Dendritic cell treated with granulocyte-macrophage colony-stimulating factor and Interleukin-4, amounts not matched to agents 40 ng/mL and 50 ng/mL, for 4 days (primary cell): ENCODE results near the gene HSPA14.
"Not testable (repeated sequence)": the region's sequence is repeated elsewhere in the genome, so short reads cannot be mapped to it uniquely, and the experiment has no call there.

Experiments used
- H3K27ac Mint-ChIP-seq: one replicate; pipeline ENCODE4 v1.8.0; 2022; ENCODE audit warnings: mild to moderate bottlenecking, mixed read lengths
- H3K27me3 Mint-ChIP-seq: one replicate; pipeline ENCODE4 v1.8.0; 2022; ENCODE audit warnings: mild to moderate bottlenecking, mixed read lengths
- H3K36me3 Mint-ChIP-seq: one replicate; pipeline ENCODE4 v1.8.0; 2022; ENCODE audit warnings: low read depth, mixed read lengths
- H3K4me1 Mint-ChIP-seq: one replicate; pipeline ENCODE4 v1.8.0; 2022; ENCODE audit warnings: low read depth, mixed read lengths
- H3K4me3 Mint-ChIP-seq: one replicate; pipeline ENCODE4 v1.8.0; 2022; ENCODE audit warnings: mild to moderate bottlenecking, moderate library complexity, mixed read lengths
- H3K9me3 Mint-ChIP-seq: one replicate; pipeline ENCODE4 v1.8.0; 2022; ENCODE audit warnings: mixed read lengths
- intact Hi-C: fragments of 100-400 bp; cut with micrococcal nuclease; formaldehyde crosslinking; loops from one replicate; pipeline ENCODE4 v1.15.0; 2022

HSPA14 gene

DNA sequence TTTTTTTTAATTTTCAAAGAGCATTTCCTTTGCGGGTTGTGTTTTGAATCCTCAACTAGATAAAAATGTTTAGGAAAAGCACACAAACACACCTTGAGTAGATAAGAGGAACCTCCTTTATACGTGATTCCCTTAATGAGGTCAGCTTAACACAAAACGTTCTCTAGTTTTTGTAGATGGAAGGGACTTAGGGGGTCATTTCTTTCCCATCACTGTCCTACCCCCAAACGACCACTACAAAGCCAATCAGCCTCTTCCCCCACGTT is 41.8 kb downstream of the HSPA14 start:
- Mint-ChIP-seq H3K27me3 (no peaks in the 10 kb centered on the region), H3K27ac (no peak overlapping the region), H3K4me1 (peaks cover 41% of the 10 kb centered on the region), H3K9me3 (no peaks in the 10 kb centered on the region), H3K4me3 (peak overlapping the region; percentile 97), H3K36me3 (peaks cover 28% of the 10 kb centered on the region)
- intact Hi-C loops = loop anchor here (2.0 kb wide), 3 partner anchors 75 to 275 kb away; partner anchors contain the start of genes DCLRE1C and RPP38

- Mint-ChIP-seq H3K27me3 (no peaks in the 10 kb centered on the region), H3K36me3 (peaks cover 28% of the 10 kb centered on the region), H3K27ac (no peak overlapping the region), H3K4me3 (no peak overlapping the region), H3K9me3 (no peaks in the 10 kb centered on the region), H3K4me1 (peaks cover 41% of the 10 kb centered on the region)
- intact Hi-C loops = no loop called here
These were observed 42.1 kb downstream of the HSPA14 start for GRCh38 chr10:14880229-14880628.

- H3K27me3 Mint-ChIP-seq = no peaks in the 10 kb centered on the region
- H3K4me3 Mint-ChIP-seq = no peak overlapping the region
- no peak overlapping the region for H3K27ac Mint-ChIP-seq
- H3K9me3 Mint-ChIP-seq = no peaks in the 10 kb centered on the region
- intact Hi-C loops = no loop called here
- peaks cover 5% of the 10 kb centered on the region for H3K36me3 Mint-ChIP-seq
- H3K4me1 Mint-ChIP-seq = peaks cover 27% of the 10 kb centered on the region
These were observed 46.0 kb downstream of the HSPA14 start for GRCh38 chr10:14884082-14884481.

DNA sequence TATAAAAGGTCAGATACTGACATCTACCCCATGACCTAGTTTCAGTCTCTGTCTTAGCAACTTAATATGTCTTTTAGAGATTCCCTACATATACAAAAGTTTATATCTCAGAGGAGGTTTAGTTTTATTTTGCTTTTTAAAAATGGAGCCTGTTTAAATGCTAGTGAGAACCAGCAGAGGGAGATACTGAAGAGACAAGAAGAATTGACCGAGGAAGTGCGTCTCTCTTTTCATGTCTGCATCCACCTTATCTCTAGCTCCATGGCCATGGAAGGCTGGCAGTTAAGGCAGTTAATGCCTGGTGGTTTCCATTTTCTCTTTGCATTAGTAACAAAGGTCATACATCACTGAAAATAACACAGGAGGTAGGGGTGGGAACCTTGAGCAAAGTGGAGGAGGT is 51.2 kb downstream of the HSPA14 start:
- Mint-ChIP-seq H3K27me3 (no peaks in the 10 kb centered on the region), H3K9me3 (no peaks in the 10 kb centered on the region), H3K36me3 (no peaks in the 10 kb centered on the region), H3K4me1 (peaks cover 12% of the 10 kb centered on the region), H3K27ac (no peak overlapping the region), H3K4me3 (no peak overlapping the region)
- intact Hi-C loops = no loop called here

DNA sequence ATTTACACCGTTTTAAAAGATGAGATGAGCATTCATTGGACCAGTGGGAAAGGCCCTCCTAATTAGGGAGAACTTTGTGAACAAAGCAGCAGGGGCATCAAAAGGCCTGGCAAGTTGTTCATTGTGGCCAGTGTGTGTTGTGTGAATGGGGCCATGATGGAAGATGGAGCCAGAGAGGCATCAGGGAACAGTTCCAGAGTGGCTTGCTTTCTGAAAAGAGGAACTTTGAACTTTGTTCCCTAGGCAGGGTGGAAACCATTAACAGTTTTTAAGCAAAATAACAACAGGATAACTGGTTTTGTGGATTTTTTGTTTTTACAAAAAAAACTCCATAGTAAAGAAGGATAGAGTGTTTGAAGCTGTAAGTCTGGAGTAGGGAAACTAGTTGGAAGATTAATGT is 53.0 kb downstream of the HSPA14 start:
- Mint-ChIP-seq H3K4me3 (no peak overlapping the region), H3K27ac (peak overlapping the region; percentile 8), H3K4me1 (peaks cover 12% of the 10 kb centered on the region), H3K9me3 (no peaks in the 10 kb centered on the region), H3K36me3 (peaks cover 10% of the 10 kb centered on the region), H3K27me3 (no peaks in the 10 kb centered on the region)
- intact Hi-C loops = no loop called here

DNA sequence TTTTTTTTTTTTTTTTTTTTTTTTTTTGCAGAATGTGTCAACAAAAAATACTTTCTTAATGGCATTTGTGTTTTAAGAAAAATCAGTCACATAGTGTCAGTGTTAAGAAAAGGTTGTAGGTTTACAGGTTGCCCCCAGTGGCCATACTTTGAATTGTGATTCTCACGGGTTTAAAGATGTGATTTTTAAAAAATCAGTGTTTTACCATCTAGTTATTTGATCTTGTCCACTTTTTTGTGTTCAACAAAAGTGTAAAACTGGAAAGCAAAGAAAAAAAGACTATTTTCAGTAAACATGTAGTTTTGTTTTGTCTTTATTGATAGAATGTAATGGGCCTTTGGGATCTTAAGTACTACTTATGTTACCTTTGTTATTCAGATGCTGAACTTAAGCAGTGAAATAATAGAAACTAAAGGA is 66.2 kb downstream of the HSPA14 start:
- Mint-ChIP-seq H3K36me3 (peaks cover 35% of the 10 kb centered on the region), H3K4me3 (no peak overlapping the region), H3K9me3 (no peaks in the 10 kb centered on the region), H3K4me1 (no peaks in the 10 kb centered on the region), H3K27me3 (no peaks in the 10 kb centered on the region), H3K27ac (no peak overlapping the region)
- intact Hi-C loops = no loop called here

GRCh38 chr10:14904864-14905263 is 66.8 kb downstream of the HSPA14 start:
- peaks cover 38% of the 10 kb centered on the region for H3K36me3 Mint-ChIP-seq

GRCh38 chr10:14905890-14906289 is 67.8 kb downstream of the HSPA14 start:
- intact Hi-C loops = no loop called here
- Mint-ChIP-seq H3K27me3 (no peaks in the 10 kb centered on the region), H3K9me3 (no peaks in the 10 kb centered on the region), H3K4me3 (no peak overlapping the region), H3K4me1 (no peaks in the 10 kb centered on the region), H3K27ac (no peak overlapping the region), H3K36me3 (peaks cover 49% of the 10 kb centered on the region)

More at GRCh38 chr10:14904864-14905263, 66.8 kb downstream of the HSPA14 start:
- Mint-ChIP-seq H3K9me3 (no peaks in the 10 kb centered on the region), H3K27ac (no peak overlapping the region), H3K4me1 (no peaks in the 10 kb centered on the region), H3K4me3 (no peak overlapping the region), H3K27me3 (no peaks in the 10 kb centered on the region)
- intact Hi-C loops = no loop called here

- H3K27ac Mint-ChIP-seq = no peak overlapping the region
These were observed 68.7 kb downstream of the HSPA14 start for GRCh38 chr10:14906765-14907164.

DNA sequence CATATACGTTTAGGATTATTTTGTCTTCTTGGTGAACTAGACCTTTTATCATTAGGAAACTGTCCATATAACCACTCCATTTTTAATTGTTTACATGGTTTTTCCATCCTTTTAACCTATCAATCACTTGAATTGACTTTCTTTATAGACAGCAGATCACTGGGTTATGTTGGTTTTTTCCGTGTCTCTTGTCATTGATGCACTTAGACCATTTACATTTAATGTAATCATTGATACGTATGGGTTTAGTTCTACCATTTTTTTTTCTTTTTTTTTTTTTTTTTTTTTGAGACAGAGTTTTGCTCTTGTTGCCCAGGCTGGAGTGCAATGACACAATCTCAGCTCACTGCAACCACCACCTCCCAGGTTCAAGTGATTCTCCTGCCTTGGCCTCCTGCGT is 69.5 kb downstream of the HSPA14 start:
- H3K4me1 Mint-ChIP-seq, intact Hi-C loops, H3K4me3 Mint-ChIP-seq, H3K27ac Mint-ChIP-seq, H3K9me3 Mint-ChIP-seq, H3K27me3 Mint-ChIP-seq: not testable (repeated sequence)
- H3K36me3 Mint-ChIP-seq = peaks cover 59% of the 10 kb centered on the region

More at GRCh38 chr10:14906765-14907164, 68.7 kb downstream of the HSPA14 start:
- H3K4me3 Mint-ChIP-seq = no peak overlapping the region
- H3K36me3 Mint-ChIP-seq = peaks cover 51% of the 10 kb centered on the region
- no peaks in the 10 kb centered on the region for H3K9me3 Mint-ChIP-seq
- H3K27me3 Mint-ChIP-seq = no peaks in the 10 kb centered on the region
- intact Hi-C loops = no loop called here
- H3K4me1 Mint-ChIP-seq = no peaks in the 10 kb centered on the region

DNA sequence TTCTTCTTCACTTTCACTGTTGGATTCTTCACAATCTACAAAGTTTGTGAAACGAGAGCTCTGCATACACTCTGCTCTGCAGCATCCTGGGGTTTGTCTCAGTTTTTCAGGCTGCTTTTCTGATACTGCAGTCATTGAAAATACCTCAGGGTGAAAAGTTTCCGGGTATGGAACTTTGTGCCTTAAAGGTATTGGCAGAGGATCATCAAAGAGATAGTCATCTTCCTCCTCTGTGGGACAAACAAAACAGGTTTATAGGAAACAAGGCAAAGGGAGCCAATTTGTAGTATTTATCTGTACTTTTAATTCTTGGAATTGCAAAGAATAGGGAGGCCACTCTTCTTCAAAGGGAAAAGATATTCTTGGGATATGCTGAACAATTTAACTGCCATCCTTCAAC is 71.0 kb downstream of the HSPA14 start:
- intact Hi-C loops = no loop called here
- no peak overlapping the region for H3K4me3 Mint-ChIP-seq
- no peak overlapping the region for H3K27ac Mint-ChIP-seq
- no peaks in the 10 kb centered on the region for H3K27me3 Mint-ChIP-seq
- no peaks in the 10 kb centered on the region for H3K4me1 Mint-ChIP-seq
- H3K9me3 Mint-ChIP-seq = no peaks in the 10 kb centered on the region
- peaks cover 74% of the 10 kb centered on the region for H3K36me3 Mint-ChIP-seq

DNA sequence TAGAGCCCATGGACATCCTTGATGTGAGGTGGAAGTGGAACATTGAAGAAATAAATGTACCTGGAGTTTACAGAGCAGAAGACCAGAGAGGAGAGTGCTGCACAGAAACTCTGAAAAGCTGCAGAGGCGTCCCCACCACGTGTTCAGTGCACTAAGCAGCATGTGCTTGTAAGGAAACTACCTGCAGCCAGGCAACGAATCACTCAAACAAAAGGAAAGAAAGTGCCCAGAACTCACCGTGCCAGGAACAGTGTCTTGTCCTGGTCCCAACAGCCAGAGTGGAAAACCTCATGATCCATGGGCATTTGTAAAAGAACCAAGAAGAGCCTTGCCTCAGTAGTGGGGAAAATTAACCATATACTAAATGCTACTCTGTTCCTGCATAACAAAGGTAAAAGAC is 72.8 kb downstream of the HSPA14 start:
- intact Hi-C loops = no loop called here
- no peaks in the 10 kb centered on the region for H3K27me3 Mint-ChIP-seq
- no peaks in the 10 kb centered on the region for H3K9me3 Mint-ChIP-seq
- H3K27ac Mint-ChIP-seq = no peak overlapping the region
- H3K4me3 Mint-ChIP-seq = no peak overlapping the region
- H3K4me1 Mint-ChIP-seq = peaks cover 7% of the 10 kb centered on the region
- peaks cover 93% of the 10 kb centered on the region for H3K36me3 Mint-ChIP-seq

DNA sequence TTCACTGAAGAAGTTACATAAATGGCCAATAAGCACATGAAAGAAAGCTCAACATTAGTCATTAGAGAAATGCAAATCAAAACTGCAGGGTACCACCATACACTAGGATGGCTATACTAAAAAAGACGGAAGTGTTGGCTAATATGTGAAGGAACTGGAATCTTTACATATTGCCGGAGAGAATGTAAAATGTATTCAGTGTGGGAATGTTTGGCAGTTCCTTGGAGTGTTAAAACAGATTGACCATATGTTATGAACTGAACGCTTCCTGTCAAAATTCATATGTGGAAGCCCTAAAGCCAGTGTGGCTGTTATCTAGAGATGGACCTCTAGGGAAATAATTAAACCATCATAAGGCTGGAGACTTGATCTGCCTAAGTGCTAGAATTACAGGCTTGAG is 73.7 kb downstream of the HSPA14 start:
- intact Hi-C loops = no loop called here
- Mint-ChIP-seq H3K36me3 (peaks cover 100% of the 10 kb centered on the region), H3K4me3 (no peak overlapping the region), H3K4me1 (peaks cover 7% of the 10 kb centered on the region), H3K9me3 (no peaks in the 10 kb centered on the region), H3K27ac (no peak overlapping the region), H3K27me3 (no peaks in the 10 kb centered on the region)

DNA sequence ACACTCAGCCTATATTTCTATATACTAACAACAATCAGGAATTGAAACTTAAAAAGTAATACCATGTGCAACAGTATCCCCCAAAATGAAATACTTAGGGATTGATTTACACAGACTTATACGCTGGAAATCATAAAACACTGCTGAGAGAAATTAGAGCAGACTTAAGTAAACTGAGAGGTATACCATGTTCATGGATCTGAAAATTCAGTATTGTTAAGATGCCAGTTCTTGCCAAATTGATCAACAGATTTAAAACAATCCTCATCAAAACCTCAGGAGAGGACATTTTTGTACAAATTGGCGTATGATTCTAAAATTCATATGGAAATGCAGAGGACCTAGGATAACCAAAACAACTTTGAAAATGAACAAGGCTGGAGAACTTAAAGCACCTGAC is 78.5 kb downstream of the HSPA14 start:
- no peaks in the 10 kb centered on the region for H3K9me3 Mint-ChIP-seq
- intact Hi-C loops = no loop called here
- peaks cover 7% of the 10 kb centered on the region for H3K4me1 Mint-ChIP-seq
- H3K27me3 Mint-ChIP-seq = no peaks in the 10 kb centered on the region
- H3K4me3 Mint-ChIP-seq = no peak overlapping the region
- no peak overlapping the region for H3K27ac Mint-ChIP-seq
- peaks cover 100% of the 10 kb centered on the region for H3K36me3 Mint-ChIP-seq

GRCh38 chr10:14917827-14918226 is 79.7 kb downstream of the HSPA14 start:
- no peaks in the 10 kb centered on the region for H3K27me3 Mint-ChIP-seq
- no peaks in the 10 kb centered on the region for H3K9me3 Mint-ChIP-seq
- H3K4me3 Mint-ChIP-seq = no peak overlapping the region
- H3K4me1 Mint-ChIP-seq = peaks cover 7% of the 10 kb centered on the region
- intact Hi-C loops = no loop called here
- no peak overlapping the region for H3K27ac Mint-ChIP-seq
- peaks cover 100% of the 10 kb centered on the region for H3K36me3 Mint-ChIP-seq
